K562 (cell line): ENCODE results near the gene DEPDC4. TPM values are rescaled to one million over a fixed set of nuclear protein-coding genes. Genes with fewer than 3 reads are reported as not detected.

Source experiments
- ATAC-seq: fragments of 200-7000 bp; cut with Tn5 transposase; 3 replicates; pipeline ENCODE4 v1.9.1; 2020; ENCODE audit warnings: moderate library complexity
- BruUV-seq: library from RNA; stranded (reverse); fragments of 400-500 nt; replicated peaks from 2 replicates; lab custom pipeline; 2021; lab: Mats Ljungman, UMichigan
- CTCF ChIA-PET: fragments of 300-600 bp; formaldehyde crosslinking; extraction: SDS; loops from one replicate; lab custom pipeline; 2021; ENCODE audit warnings: low intra/inter-chr PET ratio; lab: Yijun Ruan, JAX
- POLR2A ChIA-PET: fragments of 300-600, 350-650 bp; sonication (Branson Sonifier 250); formaldehyde crosslinking; extraction: SDS; loops from one replicate; lab custom pipeline; 2021; ENCODE audit warnings: antibody characterized with exemption, inconsistent platforms; lab: Yijun Ruan, JAX
- DNase-seq, 4 experiments: peaks; one replicate each; pipeline versions ENCODE4 v3.0.0 to v3.0.0-alpha.2; 2011 to 2018; ENCODE audit warnings: low spot score in 3 of 4, mixed read lengths in 3 of 4; ENCODE audit errors: extremely low read depth in 1 of 4
- FAIRE-seq: peaks from 2 replicates; lab custom pipeline; 2011; peaks lifted over from hg19 to GRCh38; lab: Jason Lieb, UNC
- H2AFZ ChIP-seq: 2 replicates; pipeline ENCODE4 v1.6.0; 2011; ENCODE audit warnings: low read depth, low read length, control low read depth, inconsistent platforms
- H3K27ac ChIP-seq: fragments of 200-600 bp; 3 replicates; pipeline ENCODE4 v1.8.0; 2011; ENCODE audit warnings: low read depth, mild to moderate bottlenecking, control low read depth, inconsistent platforms, low read length, moderate library complexity, mixed read lengths; ENCODE audit errors: extremely low read depth
- H3K27me3 ChIP-seq, 2 experiments: fragments of 300-600 bp in 1 of 2; 2 replicates in 1 of 2; 3 replicates in 1 of 2; pipeline versions ENCODE4 v1.6.0 to v1.8.0; 2011; ENCODE audit warnings: inconsistent platforms in 2 of 2, low read length in 2 of 2, mild to moderate bottlenecking in 1 of 2, mixed read lengths in 1 of 2, moderate library complexity in 1 of 2; ENCODE audit not compliant: control insufficient read depth in 2 of 2, insufficient read depth in 2 of 2
- H3K36me3 ChIP-seq: fragments of 300-600 bp; 3 replicates; pipeline ENCODE4 v1.8.0; 2011; ENCODE audit warnings: mild to moderate bottlenecking, low read length, inconsistent platforms; ENCODE audit not compliant: control insufficient read depth, insufficient read depth
- H3K4me1 ChIP-seq, 2 experiments: fragments of 200-600 bp in 1 of 2; replicated peaks in 1 of 2; 2 replicates in 1 of 2; 3 replicates in 1 of 2; pipeline versions ENCODE4 v1.5.1 to v1.8.0; 2011; ENCODE audit warnings: inconsistent platforms in 2 of 2, low read length in 2 of 2, mild to moderate bottlenecking in 1 of 2, mixed read lengths in 1 of 2, moderate library complexity in 1 of 2; ENCODE audit not compliant: control insufficient read depth in 2 of 2, insufficient read depth in 2 of 2
- H3K4me2 ChIP-seq: 2 replicates; pipeline ENCODE4 v1.6.1; 2011; ENCODE audit warnings: low read length, control low read depth, inconsistent platforms, mixed read lengths; ENCODE audit not compliant: insufficient read depth
- H3K4me3 ChIP-seq: fragments of 200-600 bp; sonication (generic), shearing (Covaris generic); 2 replicates; pipeline ENCODE4 v1.5.1; 2016; ENCODE audit warnings: control low read depth, inconsistent platforms
- H3K79me2 ChIP-seq: fragments of 200-600 bp; 3 replicates; pipeline ENCODE4 v1.8.0; 2011; ENCODE audit warnings: low read length, inconsistent platforms; ENCODE audit not compliant: control insufficient read depth, insufficient read depth
- H3K9ac ChIP-seq, 2 experiments: 2 replicates each; pipeline versions ENCODE4 v1.6.0 to v1.6.1; 2011; ENCODE audit warnings: low read depth in 2 of 2, low read length in 2 of 2, control low read depth in 1 of 2, inconsistent platforms in 1 of 2, mild to moderate bottlenecking in 1 of 2, mixed read lengths in 1 of 2; ENCODE audit not compliant: insufficient read depth in 1 of 2
- H3K9me1 ChIP-seq: one replicate; pipeline ENCODE4 v1.6.0; 2011; ENCODE audit warnings: inconsistent platforms, mild to moderate bottlenecking, low read length, moderate library complexity; ENCODE audit not compliant: control insufficient read depth, insufficient read depth
- H3K9me3 ChIP-seq: replicated peaks from 2 replicates; pipeline ENCODE4 v1.5.1; 2011; ENCODE audit warnings: low read depth, low read length, inconsistent platforms; ENCODE audit not compliant: control insufficient read depth, insufficient read depth
- H4K20me1 ChIP-seq: replicated peaks from 2 replicates; pipeline ENCODE4 v1.6.1; 2011; ENCODE audit warnings: low read length, inconsistent platforms, mixed read lengths; ENCODE audit not compliant: control insufficient read depth, insufficient read depth
- CBFA2T2 ChIP-seq: fragments of 450-650 bp; conservative IDR thresholded peaks from 2 replicates; pipeline ENCODE4 v1.6.1; 2017; ENCODE audit warnings: mild to moderate bottlenecking
- FOXP4 ChIP-seq: sonication (generic); formaldehyde crosslinking; IDR thresholded peaks from 2 replicates; pipeline ENCODE4 v1.8.0; 2022; ENCODE audit warnings: mild to moderate bottlenecking, missing genetic modification reagents, borderline replicate concordance
- NFRKB ChIP-seq: fragments of 450-650 bp; IDR thresholded peaks from 2 replicates; pipeline ENCODE4 v1.6.1; 2016; ENCODE audit warnings: low read depth
- PYGO2 ChIP-seq: fragments of 450-650 bp; IDR thresholded peaks from 2 replicates; pipeline ENCODE4 v1.6.1; 2016; ENCODE audit warnings: mild to moderate bottlenecking, missing genetic modification characterization, moderate library complexity, missing compliant biosample characterization
- TSC22D4 ChIP-seq: fragments of 450-650 bp; IDR thresholded peaks from 2 replicates; pipeline ENCODE4 v1.6.1; 2016; ENCODE audit warnings: missing genetic modification characterization, missing biosample characterization, control low read depth
- ZBTB1 ChIP-seq: sonication (generic); formaldehyde crosslinking; IDR thresholded peaks from 2 replicates; pipeline ENCODE4 v1.8.1; 2023; ENCODE audit warnings: missing genetic modification reagents, low read depth, mild to moderate bottlenecking, borderline replicate concordance
- ZNF12 ChIP-seq: sonication (generic); formaldehyde crosslinking; IDR thresholded peaks from 2 replicates; pipeline ENCODE4 v1.4.0; 2020; ENCODE audit warnings: mild to moderate bottlenecking, missing genetic modification reagents
- ZNF263 ChIP-seq: sonication (generic); formaldehyde crosslinking; IDR thresholded peaks from 2 replicates; pipeline ENCODE4 v1.8.0; 2022; ENCODE audit warnings: mild to moderate bottlenecking, missing genetic modification reagents, borderline replicate concordance
- ZNF707 ChIP-seq: fragments of 250-450 bp; sonication (Bioruptor Pico); conservative IDR thresholded peaks from 2 replicates; pipeline ENCODE4 v1.8.0; 2022; ENCODE audit warnings: inconsistent platforms, mild to moderate bottlenecking, moderate library complexity
- WGBS: fragments of 100-300 bp; shearing (Covaris generic); methylation state at CpG from one replicate; pipeline ENCODE4 v1.1.6; 2016; ENCODE audit warnings: low coverage, mixed read lengths; ENCODE audit not compliant: insufficient coverage; ENCODE audit errors: missing lambda C conversion rate; 5-methylcytosine and 5-hydroxymethylcytosine counted together
- in situ Hi-C: fragments of 300-500 bp; cut with MboI; formaldehyde crosslinking; loops from 4 replicates; pipeline ENCODE4 v1.15.0; 2018; ENCODE audit warnings: inconsistent platforms, mixed read lengths
- intact Hi-C: fragments of 100-400 bp; cut with micrococcal nuclease; formaldehyde crosslinking; loops from 2 replicates; pipeline ENCODE4 v1.14.2; 2022
- polyA plus RNA-seq, 8 experiments: library from polyadenylated mRNA; depleted of rRNA in 4 of 8; stranded (reverse) in 5 of 8; unstranded in 3 of 8; fragments of >200 nt; fragmentation: Nextera tagmentation in 2 of 8; fragmentation: Illumina TruSeq in 1 of 8; extraction: Ambion mirVana in 2 of 8; extraction: Trizol in 1 of 8; gene quantifications; 2 replicates each; pipeline versions ENCODE4 v1.2.1 to v1.2.3, GENCODE V29; 2011 to 2014; ENCODE audit warnings: inconsistent platforms in 1 of 8, missing spikeins in 1 of 8
- total RNA-seq, 7 experiments: library from RNA; depleted of rRNA in 6 of 7; stranded (reverse); fragments of >200 nt in 6 of 7; fragmentation: Illumina TruSeq in 2 of 7; extraction: Trizol in 2 of 7; gene quantifications; 2 replicates each; pipeline versions ENCODE4 v1.2.1 to v1.2.3, GENCODE V29; 2011 to 2021; ENCODE audit warnings: low replicate concordance in 1 of 7
- TF ChIP-seq, protein P1 (sequence below): IDR thresholded peaks from 3 replicates; pipeline ENCODE4 v1.6.1; 2011; ENCODE audit warnings: borderline replicate concordance, mild to moderate bottlenecking, moderate library complexity; ENCODE audit not compliant: insufficient read length; ENCODE audit errors: extremely low read depth
- TF ChIP-seq, protein P2 (sequence below): sonication (generic); formaldehyde crosslinking; IDR thresholded peaks from 2 replicates; pipeline ENCODE4 v1.8.0; 2022; ENCODE audit warnings: mild to moderate bottlenecking, low read depth, missing genetic modification reagents
- TF ChIP-seq, protein P3 (sequence below), 2 experiments: fragments of 450-650 bp in 1 of 2; IDR thresholded peaks; 2 replicates each; pipeline ENCODE4 v1.6.1; 2011 to 2017; ENCODE audit warnings: low read depth in 2 of 2, antibody characterized with exemption in 1 of 2, borderline replicate concordance in 1 of 2, low read length in 1 of 2, mild to moderate bottlenecking in 1 of 2, mixed read lengths in 1 of 2; ENCODE audit not compliant: control insufficient read depth in 1 of 2

The DEPDC4 gene
- total and polyA plus RNA-seq, 9 of the 15 experiments (the other 6 are each of a cell fraction or from before 2014, with no cell fraction given) = 3.6 to 13.2 (median 7.4) TPM

DNA sequence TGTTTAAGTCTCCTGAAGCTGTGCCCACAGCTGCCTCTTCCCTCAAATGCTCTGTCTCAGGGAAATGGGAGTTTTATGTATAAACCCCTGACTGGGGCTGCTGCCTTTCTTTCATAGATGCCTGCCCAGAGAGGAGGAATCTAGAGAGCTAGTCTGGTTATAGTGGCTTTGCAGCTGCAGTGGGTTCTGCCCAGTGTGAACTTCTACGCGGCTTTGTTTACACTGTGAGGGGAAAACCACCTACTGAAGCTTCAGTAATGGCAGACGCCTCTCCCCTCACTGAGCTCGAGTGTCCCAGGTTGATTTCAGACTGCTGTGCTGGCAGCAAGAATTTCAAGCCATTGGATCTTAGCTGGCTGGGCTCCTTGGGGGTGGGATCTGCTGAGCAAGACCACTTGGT lies 37.0 kb upstream of the DEPDC4 start:
- no peak for FAIRE-seq
- in situ Hi-C loops = no loop called here
- intact Hi-C loops = loop anchor here (5.0 kb wide), 1 partner anchor 37 kb away; the partner anchor contains the start of genes DEPDC4 and SCYL2
- Histone ChIP-seq H4K20me1 (no peaks in the 10 kb centered on the region), H3K27me3 (no peaks in the 10 kb centered on the region), H3K27ac (no peak overlapping the region), H3K4me1 (no peaks in the 10 kb centered on the region), H3K9me1 (no peaks in the 10 kb centered on the region), H3K9ac (no peak overlapping the region), H3K4me3 (no peak overlapping the region), H3K79me2 (no peaks in the 10 kb centered on the region), H3K36me3 (peaks cover 23% of the 10 kb centered on the region; the same call in 2 of the 3 replicates), H3K4me2 (no peak overlapping the region), H2AFZ (no peak overlapping the region), H3K9me3 (peaks cover 4% of the 10 kb centered on the region; the same call in 1 of the 2 replicates)
- ChIA-PET CTCF (no interaction called here), POLR2A (no interaction called here)
- WGBS = 90% methylated on average over 4 of the region's 4 CpGs
- no peak for ATAC-seq
- no peak for DNase-seq
- no TSS peak for BruUV-seq
- TF ChIP-seq, protein P1, sequence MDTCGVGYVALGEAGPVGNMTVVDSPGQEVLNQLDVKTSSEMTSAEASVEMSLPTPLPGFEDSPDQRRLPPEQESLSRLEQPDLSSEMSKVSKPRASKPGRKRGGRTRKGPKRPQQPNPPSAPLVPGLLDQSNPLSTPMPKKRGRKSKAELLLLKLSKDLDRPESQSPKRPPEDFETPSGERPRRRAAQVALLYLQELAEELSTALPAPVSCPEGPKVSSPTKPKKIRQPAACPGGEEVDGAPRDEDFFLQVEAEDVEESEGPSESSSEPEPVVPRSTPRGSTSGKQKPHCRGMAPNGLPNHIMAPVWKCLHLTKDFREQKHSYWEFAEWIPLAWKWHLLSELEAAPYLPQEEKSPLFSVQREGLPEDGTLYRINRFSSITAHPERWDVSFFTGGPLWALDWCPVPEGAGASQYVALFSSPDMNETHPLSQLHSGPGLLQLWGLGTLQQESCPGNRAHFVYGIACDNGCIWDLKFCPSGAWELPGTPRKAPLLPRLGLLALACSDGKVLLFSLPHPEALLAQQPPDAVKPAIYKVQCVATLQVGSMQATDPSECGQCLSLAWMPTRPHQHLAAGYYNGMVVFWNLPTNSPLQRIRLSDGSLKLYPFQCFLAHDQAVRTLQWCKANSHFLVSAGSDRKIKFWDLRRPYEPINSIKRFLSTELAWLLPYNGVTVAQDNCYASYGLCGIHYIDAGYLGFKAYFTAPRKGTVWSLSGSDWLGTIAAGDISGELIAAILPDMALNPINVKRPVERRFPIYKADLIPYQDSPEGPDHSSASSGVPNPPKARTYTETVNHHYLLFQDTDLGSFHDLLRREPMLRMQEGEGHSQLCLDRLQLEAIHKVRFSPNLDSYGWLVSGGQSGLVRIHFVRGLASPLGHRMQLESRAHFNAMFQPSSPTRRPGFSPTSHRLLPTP = no peak
- TF ChIP-seq, protein P2, sequence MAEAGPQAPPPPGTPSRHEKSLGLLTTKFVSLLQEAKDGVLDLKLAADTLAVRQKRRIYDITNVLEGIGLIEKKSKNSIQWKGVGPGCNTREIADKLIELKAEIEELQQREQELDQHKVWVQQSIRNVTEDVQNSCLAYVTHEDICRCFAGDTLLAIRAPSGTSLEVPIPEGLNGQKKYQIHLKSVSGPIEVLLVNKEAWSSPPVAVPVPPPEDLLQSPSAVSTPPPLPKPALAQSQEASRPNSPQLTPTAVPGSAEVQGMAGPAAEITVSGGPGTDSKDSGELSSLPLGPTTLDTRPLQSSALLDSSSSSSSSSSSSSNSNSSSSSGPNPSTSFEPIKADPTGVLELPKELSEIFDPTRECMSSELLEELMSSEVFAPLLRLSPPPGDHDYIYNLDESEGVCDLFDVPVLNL = no peak
- no peak for TF ChIP-seq ZNF263 (CRISPR knock-in tag)
- no peak for TF ChIP-seq CBFA2T2
- no peak for TF ChIP-seq FOXP4 (CRISPR knock-in tag)
- no peak for TF ChIP-seq ZBTB1 (CRISPR knock-in tag)
- TF ChIP-seq PYGO2 = no peak
- TF ChIP-seq, protein P3, sequence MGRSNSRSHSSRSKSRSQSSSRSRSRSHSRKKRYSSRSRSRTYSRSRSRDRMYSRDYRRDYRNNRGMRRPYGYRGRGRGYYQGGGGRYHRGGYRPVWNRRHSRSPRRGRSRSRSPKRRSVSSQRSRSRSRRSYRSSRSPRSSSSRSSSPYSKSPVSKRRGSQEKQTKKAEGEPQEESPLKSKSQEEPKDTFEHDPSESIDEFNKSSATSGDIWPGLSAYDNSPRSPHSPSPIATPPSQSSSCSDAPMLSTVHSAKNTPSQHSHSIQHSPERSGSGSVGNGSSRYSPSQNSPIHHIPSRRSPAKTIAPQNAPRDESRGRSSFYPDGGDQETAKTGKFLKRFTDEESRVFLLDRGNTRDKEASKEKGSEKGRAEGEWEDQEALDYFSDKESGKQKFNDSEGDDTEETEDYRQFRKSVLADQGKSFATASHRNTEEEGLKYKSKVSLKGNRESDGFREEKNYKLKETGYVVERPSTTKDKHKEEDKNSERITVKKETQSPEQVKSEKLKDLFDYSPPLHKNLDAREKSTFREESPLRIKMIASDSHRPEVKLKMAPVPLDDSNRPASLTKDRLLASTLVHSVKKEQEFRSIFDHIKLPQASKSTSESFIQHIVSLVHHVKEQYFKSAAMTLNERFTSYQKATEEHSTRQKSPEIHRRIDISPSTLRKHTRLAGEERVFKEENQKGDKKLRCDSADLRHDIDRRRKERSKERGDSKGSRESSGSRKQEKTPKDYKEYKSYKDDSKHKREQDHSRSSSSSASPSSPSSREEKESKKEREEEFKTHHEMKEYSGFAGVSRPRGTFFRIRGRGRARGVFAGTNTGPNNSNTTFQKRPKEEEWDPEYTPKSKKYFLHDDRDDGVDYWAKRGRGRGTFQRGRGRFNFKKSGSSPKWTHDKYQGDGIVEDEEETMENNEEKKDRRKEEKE (IDR thresholded peaks at IDR 0.05; ENCODE audit: borderline replicate concordance in 1 of 2, control insufficient read depth in 1 of 2, low read depth in 2 of 2, low read length in 1 of 2) = no peak
- no peak for TF ChIP-seq ZNF707 (CRISPR knock-in tag)
- no peak for TF ChIP-seq NFRKB
- no peak for TF ChIP-seq TSC22D4
- TF ChIP-seq ZNF12 (CRISPR knock-in tag) = no peak
